Fibroblast of gingiva (primary cell): ENCODE results near the gene PIM1.
"Not testable (repeated sequence)": the region's sequence is repeated elsewhere in the genome, so short reads cannot be mapped to it uniquely, and the experiment has no call there.

Experiments used
- DNase-seq: peaks from one replicate; pipeline ENCODE4 v3.0.0-alpha.2; 2011; ENCODE audit warnings: low read depth

The PIM1 gene

GRCh38 chr6:37188962-37189510, 19.1 kb downstream of the PIM1 start:
- DNase-seq, result no peak

DNA sequence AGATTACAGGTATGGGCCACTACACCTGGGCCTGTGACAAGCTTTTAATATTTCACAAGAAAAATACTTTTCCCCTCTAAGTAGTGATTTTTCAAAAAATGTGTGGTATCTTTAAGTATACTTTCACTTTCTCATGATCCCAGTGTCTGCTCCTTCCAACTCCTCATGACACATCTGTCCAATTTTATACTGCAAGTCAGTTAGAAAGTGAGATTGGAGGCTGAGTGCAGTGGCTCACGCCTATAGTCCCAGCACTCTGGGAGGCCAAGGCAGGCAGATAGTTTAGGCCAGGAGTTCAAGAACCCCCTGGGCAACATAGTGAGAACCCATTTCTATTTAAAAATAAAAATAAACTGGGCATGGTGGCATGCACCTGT, 20.2 kb downstream of the PIM1 start:
- no peak for DNase-seq

- no peak for DNase-seq
These were observed 22.7 kb downstream of the PIM1 start for GRCh38 chr6:37192666-37193065.

- DNase-seq, result not testable (repeated sequence)
These were observed 24.9 kb downstream of the PIM1 start for GRCh38 chr6:37194886-37195285.

DNA sequence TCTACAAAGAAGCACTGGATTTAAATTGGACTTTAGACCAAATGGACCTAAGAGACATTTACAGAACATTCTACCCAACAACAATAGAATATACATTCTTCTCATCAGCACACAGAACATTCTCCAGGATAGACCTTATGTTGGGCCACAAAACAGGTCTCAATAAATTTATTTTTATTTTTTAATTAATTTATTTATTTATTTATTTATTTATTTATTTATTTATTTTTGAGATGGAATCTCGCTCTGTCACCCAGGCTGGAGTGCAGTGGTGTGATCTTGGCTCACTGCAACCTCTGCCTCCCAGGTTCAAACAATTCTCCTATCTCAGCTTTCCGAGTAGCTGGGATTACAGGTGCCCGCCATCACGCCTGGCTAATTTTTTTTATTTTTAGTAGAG, 26.5 kb downstream of the PIM1 start:
- not testable (repeated sequence) for DNase-seq

GRCh38 chr6:37200085-37200484, 30.1 kb downstream of the PIM1 start:
- no peak for DNase-seq

GRCh38 chr6:37201726-37202125, 31.8 kb downstream of the PIM1 start:
- DNase-seq, result no peak

- DNase-seq, result no peak
These were observed 33.0 kb downstream of the PIM1 start for GRCh38 chr6:37202788-37203491.

DNA sequence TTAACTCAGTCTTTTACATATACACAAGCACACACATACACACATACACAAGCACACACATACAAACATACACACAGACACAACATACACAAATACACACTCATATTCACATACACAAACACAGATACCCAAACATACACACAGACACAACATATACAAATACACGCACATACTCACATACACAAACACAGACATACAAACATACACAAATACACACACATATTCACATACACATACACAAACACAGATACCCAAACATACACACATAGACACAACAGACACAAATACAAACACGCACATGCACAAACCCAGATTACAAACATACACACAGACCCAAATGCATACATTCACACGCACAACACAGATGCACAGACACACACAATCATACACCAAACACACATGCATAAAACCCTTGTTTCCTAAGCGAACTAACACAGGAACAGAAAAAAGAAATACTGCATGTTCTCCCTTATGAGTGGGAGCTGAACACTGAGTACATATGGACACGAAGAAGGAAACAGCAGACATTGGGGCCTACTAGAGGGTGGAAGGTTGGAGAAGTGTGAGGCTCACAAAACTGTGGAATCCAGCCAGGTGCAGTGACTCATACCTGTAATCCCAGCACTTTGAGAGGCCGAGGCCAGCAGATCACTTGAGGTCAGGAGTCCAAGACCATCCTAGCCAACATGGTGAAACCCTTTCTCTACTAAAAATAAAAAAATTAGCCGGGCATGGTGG, 34.2 kb downstream of the PIM1 start:
- peak; percentile 13 for DNase-seq

DNA sequence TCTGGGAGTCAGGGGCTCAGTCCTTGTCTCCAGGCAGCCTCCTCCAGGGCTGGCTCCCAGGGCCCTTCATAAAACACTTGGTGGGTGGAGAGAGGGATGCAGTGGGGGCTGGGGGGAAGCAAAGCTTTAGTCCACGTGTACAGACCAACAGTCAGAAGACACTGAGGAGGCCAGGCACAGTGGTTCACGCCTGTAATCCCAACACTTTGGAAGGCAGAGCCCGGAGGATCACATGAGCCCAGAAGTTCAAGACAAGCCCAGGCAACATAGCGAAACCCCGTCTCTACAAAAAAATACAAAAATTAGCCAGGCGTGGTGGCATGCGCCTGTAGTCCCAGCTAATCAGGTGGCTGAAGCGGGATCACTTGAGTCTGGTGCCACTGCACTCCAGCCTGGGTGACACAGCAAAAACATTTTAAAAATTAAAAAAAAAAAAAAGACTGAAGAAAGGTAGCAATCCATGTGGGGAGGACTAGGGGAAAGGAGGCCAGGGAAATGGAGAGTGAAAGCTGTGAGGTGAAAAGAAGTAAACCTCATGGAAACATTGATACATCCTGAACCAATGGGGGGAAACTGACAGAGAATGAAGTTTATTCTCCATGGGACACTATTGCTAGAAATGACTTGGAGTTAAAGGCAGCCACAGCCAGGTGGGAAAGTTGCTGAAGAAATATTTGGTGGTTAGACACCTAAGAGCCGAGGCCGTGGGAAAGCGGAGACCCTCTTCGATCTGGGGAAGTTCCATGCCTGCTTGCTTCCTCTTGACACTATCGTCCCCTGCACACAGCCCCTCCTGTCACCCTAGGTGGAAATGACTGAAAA, 35.4 kb downstream of the PIM1 start:
- no peak for DNase-seq

GRCh38 chr6:37205997-37206340, 36.0 kb downstream of the PIM1 start:
- DNase-seq, result no peak

DNA sequence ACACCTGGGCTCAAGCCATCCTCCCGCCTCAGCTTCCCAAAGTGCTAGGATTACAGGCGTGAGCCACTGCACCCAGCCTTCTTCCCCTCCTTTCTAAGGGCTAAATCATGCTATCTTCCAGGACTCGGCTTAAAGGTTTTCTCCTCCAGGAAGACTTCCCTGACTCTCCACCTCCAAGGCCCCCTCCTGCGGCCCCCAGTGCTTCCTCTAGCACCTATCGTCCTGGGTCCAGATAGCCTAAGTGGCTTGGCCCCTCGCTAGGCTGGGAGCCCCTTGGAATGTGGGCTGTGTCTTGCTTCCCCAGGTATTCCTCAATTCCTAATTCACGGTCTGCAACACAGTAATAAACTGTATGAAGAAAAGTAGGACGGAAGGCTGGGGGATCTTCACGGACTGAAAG, 36.7 kb downstream of the PIM1 start:
- no peak for DNase-seq

- peak; percentile 66 for DNase-seq
These were observed 38.0 kb downstream of the PIM1 start for GRCh38 chr6:37207903-37208456.

DNA sequence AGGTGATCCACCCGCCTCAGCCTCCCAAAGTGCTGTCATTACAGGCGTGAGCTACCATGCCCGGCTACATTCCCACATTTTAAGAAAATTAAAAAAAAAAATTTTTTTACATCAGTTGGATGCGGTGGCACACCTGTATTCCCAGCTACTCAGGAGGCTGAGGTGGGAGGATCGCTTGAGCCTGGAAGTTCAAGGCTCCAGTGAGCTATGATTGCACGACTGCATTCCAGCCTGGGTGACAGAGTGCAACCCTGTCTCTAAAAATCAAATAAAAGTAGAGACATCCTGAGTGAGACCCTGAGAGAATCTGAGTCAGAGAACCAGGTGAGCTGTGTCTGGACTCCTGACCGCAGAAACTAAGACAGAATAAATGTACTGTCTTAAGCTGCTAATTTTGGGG, 38.8 kb downstream of the PIM1 start:
- no peak for DNase-seq

- no peak for DNase-seq
These were observed 39.7 kb downstream of the PIM1 start for GRCh38 chr6:37209461-37210205.

GRCh38 chr6:37210313-37210968, 40.5 kb downstream of the PIM1 start:
- DNase-seq, result peak; percentile 60

DNA sequence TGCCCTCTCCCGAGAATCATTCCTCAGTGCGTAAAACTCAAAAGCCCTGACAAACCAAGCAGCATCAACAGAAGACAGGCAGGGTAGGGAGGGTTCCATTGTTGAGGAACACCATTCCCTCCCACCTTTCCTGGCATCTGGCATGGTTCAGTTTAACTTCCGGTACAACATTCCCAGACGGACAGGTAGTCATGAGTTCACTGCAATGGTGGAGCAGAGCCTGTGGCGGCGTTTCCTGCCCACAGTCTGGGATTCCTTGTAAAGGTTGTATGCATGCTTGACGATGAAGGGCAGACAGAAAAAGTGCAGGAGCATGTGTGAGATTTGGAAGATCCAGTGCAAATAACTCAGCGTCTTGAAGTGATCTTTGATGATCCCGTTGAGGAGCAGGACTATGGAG, 42.3 kb downstream of the PIM1 start:
- no peak for DNase-seq

DNA sequence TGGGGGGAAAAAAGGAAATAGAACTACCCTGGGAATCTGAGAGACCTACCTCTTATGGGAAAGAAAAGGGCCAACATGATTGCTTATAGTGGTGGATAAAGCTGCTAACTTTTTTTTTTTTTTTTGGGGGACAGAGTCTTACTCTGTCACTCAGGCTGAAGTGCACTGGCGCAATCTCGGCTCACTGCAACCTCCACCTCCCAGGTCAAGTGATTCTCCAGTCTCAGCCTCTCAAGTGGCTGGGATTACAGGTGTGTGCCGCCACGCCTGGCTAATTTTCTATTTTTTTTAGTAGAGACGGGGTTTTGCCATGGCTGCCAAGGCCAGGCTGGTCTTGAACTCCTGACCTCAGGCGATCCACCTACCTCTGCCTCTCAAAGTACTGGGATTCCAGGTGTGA, 48.1 kb downstream of the PIM1 start:
- no peak for DNase-seq

- DNase-seq, result no peak
These were observed 48.6 kb downstream of the PIM1 start for GRCh38 chr6:37218511-37218910.

- no peak for DNase-seq
These were observed 51.7 kb downstream of the PIM1 start for GRCh38 chr6:37221585-37222124.
